ENCODE results near the gene CFAP100.

The CFAP100 gene

DNA sequence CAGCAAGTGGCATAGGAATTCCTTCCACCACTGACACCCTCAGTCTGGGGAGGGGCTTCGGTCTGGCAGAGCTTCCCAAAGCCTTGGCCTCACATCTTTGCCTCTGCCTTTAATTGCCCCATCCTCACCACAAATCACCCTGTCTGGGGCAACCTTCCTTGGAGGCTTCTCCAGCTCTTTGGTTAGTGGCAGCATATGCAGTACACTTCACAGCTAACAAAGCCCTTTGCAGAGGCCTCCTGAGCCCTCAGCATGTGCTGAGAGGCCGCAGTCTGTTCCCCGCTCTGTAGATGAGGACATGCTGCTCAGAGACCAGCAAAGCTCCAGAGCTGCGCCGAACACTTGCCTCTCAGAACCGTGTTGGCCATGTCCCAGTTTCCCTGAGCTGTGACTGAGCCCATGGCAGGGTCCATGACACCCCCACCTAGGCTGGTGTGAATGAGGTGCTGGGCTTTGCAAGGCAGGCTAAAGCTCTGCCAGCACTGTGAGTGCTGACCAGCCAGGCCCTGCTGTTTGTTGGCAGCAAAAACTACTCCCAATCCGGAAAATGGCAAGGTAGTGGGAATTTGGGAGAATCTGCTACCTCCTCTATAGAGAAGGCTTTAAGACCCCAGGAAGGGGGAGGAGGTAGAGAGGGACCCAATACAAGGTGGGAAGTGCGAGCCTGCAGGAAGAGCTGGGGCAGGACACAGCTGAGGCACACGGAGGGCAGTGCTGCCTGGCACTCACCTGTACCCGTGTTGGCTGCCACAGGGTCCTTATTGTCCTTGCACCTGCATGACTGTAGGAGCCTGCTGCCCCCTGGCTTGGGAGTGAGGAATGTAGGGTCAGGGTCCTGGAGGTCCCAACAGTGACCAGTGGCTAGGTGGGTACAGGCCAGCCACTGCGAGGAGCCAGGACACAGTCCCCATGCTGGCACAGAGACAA lies 29.1 kb upstream of the CFAP100 start:
- DNase-seq (ENCODE audit: low read depth, low spot score), result no peak
- no peaks in the 10 kb centered on the region for H3K9me3 ChIP-seq (ENCODE audit: insufficient read depth, low read length)
- H3K9ac ChIP-seq (ENCODE audit: insufficient read length, low read depth), result no peak overlapping the region

DNA sequence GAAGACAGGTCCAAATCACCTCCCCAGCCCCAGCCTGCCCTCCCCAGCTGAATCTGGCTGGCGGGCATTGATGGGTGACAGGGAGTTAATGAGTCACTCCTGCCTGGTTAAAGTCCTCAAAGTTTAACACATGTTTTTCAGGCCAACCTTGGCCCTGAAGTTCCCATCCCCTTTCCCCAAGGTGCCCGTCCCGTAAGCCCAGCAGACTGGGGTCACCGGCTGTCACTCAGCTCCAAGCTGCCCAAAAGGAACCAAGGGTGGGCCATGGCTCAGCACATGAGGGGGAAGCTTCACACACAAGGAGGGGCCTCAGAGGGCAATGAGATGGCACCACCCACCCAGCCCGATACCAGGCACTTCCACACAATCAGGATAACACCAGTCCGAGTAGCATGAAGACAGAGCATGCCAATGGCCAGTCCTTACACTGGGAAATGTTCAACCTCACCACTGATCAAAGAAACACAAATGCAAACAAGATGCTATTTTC lies 27.3 kb upstream of the CFAP100 start:
- H3K27me3 ChIP-seq (ENCODE audit: insufficient read depth, insufficient read length), result no peaks in the 10 kb centered on the region
- H3K9ac ChIP-seq (ENCODE audit: insufficient read length, low read depth), result no peak overlapping the region
- TF ChIP-seq YY1 (IDR thresholded peaks at IDR 0.05; ENCODE audit: insufficient read depth, insufficient read length) (no peak), ZNF274 (IDR thresholded peaks at IDR 0.05; ENCODE audit: low read depth, low read length) (no peak), SUZ12 (IDR thresholded peaks at IDR 0.05; ENCODE audit: extremely low read depth, insufficient read depth, insufficient read length) (no peak)
- no peak for DNase-seq (ENCODE audit: low read depth, low spot score)
- H3K4me3 ChIP-seq (ENCODE audit: insufficient read length, low read depth), result no peak overlapping the region
- no peaks in the 10 kb centered on the region for H3K9me3 ChIP-seq (ENCODE audit: insufficient read depth, low read length)
- peaks cover 18% of the 10 kb centered on the region for H3K4me1 ChIP-seq (ENCODE audit: insufficient read depth, insufficient read length)
- H3K36me3 ChIP-seq (ENCODE audit: insufficient read depth, insufficient read length, low read length), result no peaks in the 10 kb centered on the region

More for the DNA sequence above, 29.1 kb upstream of the CFAP100 start:
- TF ChIP-seq YY1 (IDR thresholded peaks at IDR 0.05; ENCODE audit: insufficient read depth, insufficient read length) (no peak), SUZ12 (IDR thresholded peaks at IDR 0.05; ENCODE audit: extremely low read depth, insufficient read depth, insufficient read length) (no peak), ZNF274 (IDR thresholded peaks at IDR 0.05; ENCODE audit: low read depth, low read length) (no peak)
- Histone ChIP-seq H3K27me3 (ENCODE audit: insufficient read depth, insufficient read length) (peaks cover 2% of the 10 kb centered on the region), H3K4me3 (ENCODE audit: insufficient read length, low read depth) (no peak overlapping the region), H3K4me1 (ENCODE audit: insufficient read depth, insufficient read length) (peaks cover 21% of the 10 kb centered on the region), H3K36me3 (ENCODE audit: insufficient read depth, insufficient read length, low read length) (no peaks in the 10 kb centered on the region)

DNA sequence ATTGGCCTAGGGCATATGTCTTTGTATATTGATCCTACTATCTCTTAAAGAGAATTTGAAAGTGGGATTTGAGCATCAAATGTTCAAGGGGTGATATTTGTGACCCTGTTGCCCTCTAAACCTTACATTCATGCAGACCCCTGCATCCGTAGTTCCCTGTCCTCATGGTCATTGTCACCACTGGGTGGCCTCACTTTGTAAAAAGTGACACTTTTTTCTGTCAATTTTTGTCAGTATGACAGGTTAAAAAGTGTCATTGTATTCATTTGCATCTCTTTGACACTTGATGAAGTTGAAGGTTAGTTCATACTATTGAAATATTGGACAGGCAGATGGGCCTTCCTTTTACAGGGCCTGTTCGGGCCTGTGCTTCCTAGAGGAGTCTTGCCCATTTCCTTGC lies 25.2 kb upstream of the CFAP100 start:
- Histone ChIP-seq H3K36me3 (ENCODE audit: insufficient read depth, insufficient read length, low read length) (no peaks in the 10 kb centered on the region), H3K9ac (ENCODE audit: insufficient read length, low read depth) (no peak overlapping the region), H3K4me1 (ENCODE audit: insufficient read depth, insufficient read length) (peaks cover 14% of the 10 kb centered on the region), H3K4me3 (ENCODE audit: insufficient read length, low read depth) (no peak overlapping the region), H3K9me3 (ENCODE audit: insufficient read depth, low read length) (no peaks in the 10 kb centered on the region), H3K27me3 (ENCODE audit: insufficient read depth, insufficient read length) (no peaks in the 10 kb centered on the region)
- DNase-seq (ENCODE audit: low read depth, low spot score), result no peak
- TF ChIP-seq YY1 (IDR thresholded peaks at IDR 0.05; ENCODE audit: insufficient read depth, insufficient read length) (no peak), ZNF274 (IDR thresholded peaks at IDR 0.05; ENCODE audit: low read depth, low read length) (no peak), SUZ12 (IDR thresholded peaks at IDR 0.05; ENCODE audit: extremely low read depth, insufficient read depth, insufficient read length) (no peak)

DNA sequence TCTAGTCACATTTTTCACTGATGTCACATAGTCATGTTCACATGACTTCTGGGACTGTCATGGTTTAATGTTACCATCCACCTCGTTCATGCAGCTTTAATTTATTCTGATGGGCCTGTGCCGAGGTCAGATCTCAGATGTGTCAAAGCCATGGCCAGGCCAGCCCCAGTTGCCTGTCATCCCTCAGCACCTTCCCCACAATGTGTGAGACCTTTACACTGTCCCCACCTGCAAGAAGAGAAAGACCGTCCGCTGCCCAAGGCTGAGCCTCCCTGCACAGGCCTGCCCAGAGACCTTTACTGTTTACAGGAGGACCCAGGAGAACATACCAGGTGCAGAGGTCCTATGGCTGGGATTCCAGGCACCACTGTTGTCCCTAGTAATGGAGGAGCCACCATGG lies 24.7 kb upstream of the CFAP100 start:
- Histone ChIP-seq H3K9me3 (ENCODE audit: insufficient read depth, low read length) (no peaks in the 10 kb centered on the region), H3K9ac (ENCODE audit: insufficient read length, low read depth) (no peak overlapping the region), H3K4me3 (ENCODE audit: insufficient read length, low read depth) (no peak overlapping the region), H3K36me3 (ENCODE audit: insufficient read depth, insufficient read length, low read length) (no peaks in the 10 kb centered on the region), H3K4me1 (ENCODE audit: insufficient read depth, insufficient read length) (peaks cover 9% of the 10 kb centered on the region), H3K27me3 (ENCODE audit: insufficient read depth, insufficient read length) (no peaks in the 10 kb centered on the region)
- TF ChIP-seq YY1 (IDR thresholded peaks at IDR 0.05; ENCODE audit: insufficient read depth, insufficient read length), result no peak
- TF ChIP-seq ZNF274 (IDR thresholded peaks at IDR 0.05; ENCODE audit: low read depth, low read length), result no peak
- no peak for TF ChIP-seq SUZ12 (IDR thresholded peaks at IDR 0.05; ENCODE audit: extremely low read depth, insufficient read depth, insufficient read length)
- no peak for DNase-seq (ENCODE audit: low read depth, low spot score)

DNA sequence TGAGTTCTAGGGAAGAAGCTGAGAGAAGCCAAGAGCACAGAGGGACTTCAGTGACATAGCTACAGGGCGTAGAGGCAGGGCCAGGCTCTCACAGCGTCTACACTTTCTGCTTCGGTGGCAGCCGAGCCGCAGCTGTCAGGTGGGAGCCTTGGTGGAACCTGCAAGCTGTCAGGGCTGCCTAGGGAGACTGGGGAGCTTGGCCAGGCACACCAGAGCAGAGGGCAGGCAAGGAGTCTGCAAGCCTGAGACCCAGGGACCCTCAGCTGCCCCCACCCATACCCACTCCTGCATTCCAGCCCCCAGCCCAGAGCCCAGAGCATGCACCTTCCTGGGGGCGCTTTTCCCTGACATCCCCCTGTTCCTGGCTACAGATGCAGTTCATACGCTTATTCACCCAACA lies 24.1 kb upstream of the CFAP100 start:
- no peak overlapping the region for H3K4me3 ChIP-seq (ENCODE audit: insufficient read length, low read depth)
- no peaks in the 10 kb centered on the region for H3K36me3 ChIP-seq (ENCODE audit: insufficient read depth, insufficient read length, low read length)
- no peak overlapping the region for H3K9ac ChIP-seq (ENCODE audit: insufficient read length, low read depth)
- no peaks in the 10 kb centered on the region for H3K9me3 ChIP-seq (ENCODE audit: insufficient read depth, low read length)
- TF ChIP-seq SUZ12 (IDR thresholded peaks at IDR 0.05; ENCODE audit: extremely low read depth, insufficient read depth, insufficient read length) (no peak), ZNF274 (IDR thresholded peaks at IDR 0.05; ENCODE audit: low read depth, low read length) (no peak), YY1 (IDR thresholded peaks at IDR 0.05; ENCODE audit: insufficient read depth, insufficient read length) (no peak)
- H3K27me3 ChIP-seq (ENCODE audit: insufficient read depth, insufficient read length), result no peaks in the 10 kb centered on the region
- H3K4me1 ChIP-seq (ENCODE audit: insufficient read depth, insufficient read length), result peaks cover 4% of the 10 kb centered on the region
- DNase-seq (ENCODE audit: low read depth, low spot score), result no peak

DNA sequence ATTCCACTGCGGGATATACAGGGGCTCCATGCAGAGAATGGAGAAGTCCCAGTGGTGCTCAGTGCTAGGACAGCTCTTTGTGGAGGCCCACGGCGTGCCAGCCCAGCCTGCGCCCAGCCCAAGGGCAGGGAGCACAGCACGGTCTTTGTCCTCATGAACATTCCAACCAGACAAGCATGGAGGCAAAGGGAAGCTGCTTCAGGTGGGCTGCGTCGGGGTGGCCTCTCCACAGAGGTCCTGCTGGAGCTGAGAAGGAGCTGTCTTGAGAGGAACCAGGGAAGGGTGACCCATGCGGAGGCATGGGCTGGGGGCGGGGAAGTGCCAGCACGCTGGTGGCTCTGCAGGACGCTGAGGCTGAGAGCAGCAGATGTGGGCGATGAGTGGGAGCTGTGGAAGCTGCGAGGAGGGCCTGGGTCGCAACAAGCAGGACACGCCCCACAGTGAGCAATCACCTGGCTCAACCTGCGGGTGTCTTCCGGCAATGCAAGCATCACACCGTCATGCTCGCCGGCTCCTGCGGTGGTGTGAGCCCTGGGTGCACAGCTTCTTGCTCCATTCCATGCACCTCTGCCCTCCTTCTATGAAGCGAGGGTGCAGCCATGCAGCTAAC lies 23.5 kb upstream of the CFAP100 start:
- no peaks in the 10 kb centered on the region for H3K9me3 ChIP-seq (ENCODE audit: insufficient read depth, low read length)
- DNase-seq (ENCODE audit: low read depth, low spot score), result no peak
- H3K36me3 ChIP-seq (ENCODE audit: insufficient read depth, insufficient read length, low read length), result no peaks in the 10 kb centered on the region
- no peak overlapping the region for H3K9ac ChIP-seq (ENCODE audit: insufficient read length, low read depth)
- H3K4me3 ChIP-seq (ENCODE audit: insufficient read length, low read depth), result no peak overlapping the region
- no peaks in the 10 kb centered on the region for H3K4me1 ChIP-seq (ENCODE audit: insufficient read depth, insufficient read length)
- TF ChIP-seq SUZ12 (IDR thresholded peaks at IDR 0.05; ENCODE audit: extremely low read depth, insufficient read depth, insufficient read length) (no peak), ZNF274 (IDR thresholded peaks at IDR 0.05; ENCODE audit: low read depth, low read length) (no peak), YY1 (IDR thresholded peaks at IDR 0.05; ENCODE audit: insufficient read depth, insufficient read length) (no peak)
- H3K27me3 ChIP-seq (ENCODE audit: insufficient read depth, insufficient read length), result no peaks in the 10 kb centered on the region
